Astrocyte (in vitro differentiated cells and primary cell): ENCODE measurements around the gene PLXNB2.

ENCODE experiments used
- EZH2 ChIP-seq: IDR thresholded peaks from 2 replicates; pipeline ENCODE4 v1.6.1; 2012; ENCODE audit warnings: mild to moderate bottlenecking, low read length, inconsistent platforms; ENCODE audit not compliant: insufficient read depth
- TF ChIP-seq, protein P1 (sequence below): IDR thresholded peaks from 2 replicates; pipeline ENCODE4 v1.5.1; 2011; ENCODE audit warnings: low read depth, mild to moderate bottlenecking, inconsistent platforms, low read length, moderate library complexity; ENCODE audit not compliant: insufficient read depth

DNA sequence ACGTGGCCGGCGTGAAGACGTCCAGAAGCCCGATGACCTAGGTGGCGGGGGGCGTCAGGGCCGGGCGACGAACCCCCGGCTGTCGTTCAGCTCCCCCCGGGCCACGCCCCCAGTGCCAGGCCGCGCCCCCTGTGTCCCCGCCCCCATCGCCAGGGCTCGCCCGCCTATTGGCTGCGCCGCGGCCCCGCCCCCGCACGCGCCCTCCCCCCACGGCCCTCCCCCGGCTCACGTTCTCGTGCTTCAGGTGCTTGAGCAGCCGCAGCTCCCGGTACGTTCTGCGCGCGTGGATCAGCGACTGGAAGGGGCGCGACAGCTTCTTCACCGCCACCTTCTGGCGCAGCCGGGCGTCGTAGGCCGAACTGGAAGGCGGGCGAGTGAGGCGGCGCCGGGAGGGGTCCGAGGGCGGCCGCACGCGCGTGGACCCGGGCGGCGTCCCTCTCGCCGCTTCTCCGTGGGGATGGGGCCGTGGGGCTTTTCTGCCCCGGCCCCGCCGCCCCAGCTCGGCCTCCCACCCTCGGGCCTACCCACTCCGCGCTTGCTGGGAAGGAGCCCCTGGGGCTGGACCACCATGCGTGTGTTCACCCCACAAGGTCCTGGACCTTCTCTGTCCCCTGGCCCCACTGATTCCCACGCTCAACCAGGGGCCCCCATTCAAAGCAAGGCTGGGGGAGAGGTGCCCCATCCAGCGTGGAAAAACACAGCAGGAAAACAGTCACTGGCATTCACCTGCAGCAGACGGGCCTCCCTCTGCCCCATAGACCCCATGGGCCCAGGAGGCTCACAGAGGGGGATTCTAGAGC lies 39.7 kb downstream of the PLXNB2 start:
- TF ChIP-seq, protein P1, sequence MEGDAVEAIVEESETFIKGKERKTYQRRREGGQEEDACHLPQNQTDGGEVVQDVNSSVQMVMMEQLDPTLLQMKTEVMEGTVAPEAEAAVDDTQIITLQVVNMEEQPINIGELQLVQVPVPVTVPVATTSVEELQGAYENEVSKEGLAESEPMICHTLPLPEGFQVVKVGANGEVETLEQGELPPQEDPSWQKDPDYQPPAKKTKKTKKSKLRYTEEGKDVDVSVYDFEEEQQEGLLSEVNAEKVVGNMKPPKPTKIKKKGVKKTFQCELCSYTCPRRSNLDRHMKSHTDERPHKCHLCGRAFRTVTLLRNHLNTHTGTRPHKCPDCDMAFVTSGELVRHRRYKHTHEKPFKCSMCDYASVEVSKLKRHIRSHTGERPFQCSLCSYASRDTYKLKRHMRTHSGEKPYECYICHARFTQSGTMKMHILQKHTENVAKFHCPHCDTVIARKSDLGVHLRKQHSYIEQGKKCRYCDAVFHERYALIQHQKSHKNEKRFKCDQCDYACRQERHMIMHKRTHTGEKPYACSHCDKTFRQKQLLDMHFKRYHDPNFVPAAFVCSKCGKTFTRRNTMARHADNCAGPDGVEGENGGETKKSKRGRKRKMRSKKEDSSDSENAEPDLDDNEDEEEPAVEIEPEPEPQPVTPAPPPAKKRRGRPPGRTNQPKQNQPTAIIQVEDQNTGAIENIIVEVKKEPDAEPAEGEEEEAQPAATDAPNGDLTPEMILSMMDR: no peak
- no peak for TF ChIP-seq EZH2
